CMK (cell line): Measurements from ENCODE around the gene PRM2.

Source experiments
- DNase-seq: peaks from one replicate; pipeline ENCODE4 v3.0.0-alpha.2; 2010; ENCODE audit warnings: low read depth

PRM2 gene

DNA sequence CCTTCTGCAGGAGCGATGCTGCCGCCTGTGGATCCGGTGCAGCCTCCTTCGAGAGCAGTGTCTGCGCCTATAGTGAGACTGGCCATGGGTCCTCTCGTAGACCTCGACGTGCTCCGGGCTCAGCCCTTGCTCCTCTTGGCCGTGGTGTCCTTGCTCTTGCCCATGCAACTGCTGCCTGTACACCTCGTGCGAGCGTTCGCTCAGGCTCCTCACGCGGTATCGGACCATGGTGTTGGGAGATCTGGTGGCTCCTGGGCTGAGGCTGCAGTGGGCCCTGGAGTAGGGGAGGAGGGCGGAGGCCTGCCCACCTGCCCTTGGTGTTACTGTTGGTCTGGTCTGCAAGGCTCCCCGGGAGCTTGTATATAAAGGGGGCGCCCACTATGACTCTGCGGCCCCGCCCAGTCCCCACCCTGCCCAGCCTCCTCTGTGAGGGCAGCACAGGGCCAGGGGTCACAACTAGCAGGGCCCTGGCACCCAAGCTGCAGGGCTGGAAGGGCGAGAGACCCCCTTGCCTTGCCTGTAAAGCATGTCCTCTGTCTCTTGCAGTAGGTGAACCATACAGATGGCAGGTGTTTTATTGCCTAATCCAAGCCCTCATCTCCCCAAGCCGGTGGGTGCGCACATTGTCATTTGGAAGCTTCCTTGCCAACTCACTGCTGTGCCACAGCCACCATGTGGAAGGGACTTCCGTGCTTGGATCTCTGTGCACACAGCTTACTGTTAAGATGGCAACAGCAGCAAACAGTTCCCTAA lies at the start of gene PRM2:
Gene PRM2 (minus strand): TSS at position 338 of the 753 bp plus-strand sequence. CDS start 110 bp downstream, at position 228.
- no peak for DNase-seq

- DNase-seq, result no peak
These were observed 49.3 kb upstream of the PRM2 start for GRCh38 chr16:11325404-11326083.

DNA sequence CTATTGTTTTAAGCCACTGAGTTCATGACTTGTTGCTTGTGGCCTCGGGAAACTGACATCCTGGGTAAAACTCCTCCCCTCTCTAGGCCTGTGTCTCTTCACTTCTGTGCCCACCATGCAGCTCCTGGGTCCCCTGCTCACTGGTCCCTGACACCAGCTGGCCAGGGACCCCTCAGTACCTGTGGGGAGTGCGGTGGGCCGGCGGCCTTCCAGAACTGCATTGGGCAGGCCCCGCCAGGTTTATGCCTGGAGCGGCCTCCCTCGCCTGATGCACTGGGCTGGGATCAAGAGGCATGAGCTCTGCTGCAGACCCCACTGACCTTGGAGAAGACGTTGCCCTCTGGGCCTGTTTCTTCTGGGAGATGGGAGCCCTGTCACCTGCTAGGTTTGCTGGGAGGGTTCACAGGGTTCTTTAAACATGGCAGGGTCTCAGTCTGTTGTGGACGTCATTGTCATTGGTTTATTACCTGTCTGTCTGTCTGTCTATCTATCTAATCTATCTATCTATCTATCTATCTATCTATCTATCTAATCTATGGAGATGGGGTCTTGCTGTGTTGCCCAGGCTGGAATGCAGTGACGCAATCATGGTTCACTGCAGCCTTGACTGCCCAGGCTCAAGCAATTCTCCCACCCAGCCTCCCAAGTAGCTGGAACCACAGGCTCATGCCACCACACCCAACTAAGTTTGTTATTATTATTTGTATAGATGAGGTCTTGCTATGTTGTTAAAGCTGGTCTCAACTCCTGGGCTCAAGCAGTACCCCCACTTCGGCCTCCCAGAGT lies 47.5 kb upstream of the PRM2 start:
- no peak for DNase-seq

DNA sequence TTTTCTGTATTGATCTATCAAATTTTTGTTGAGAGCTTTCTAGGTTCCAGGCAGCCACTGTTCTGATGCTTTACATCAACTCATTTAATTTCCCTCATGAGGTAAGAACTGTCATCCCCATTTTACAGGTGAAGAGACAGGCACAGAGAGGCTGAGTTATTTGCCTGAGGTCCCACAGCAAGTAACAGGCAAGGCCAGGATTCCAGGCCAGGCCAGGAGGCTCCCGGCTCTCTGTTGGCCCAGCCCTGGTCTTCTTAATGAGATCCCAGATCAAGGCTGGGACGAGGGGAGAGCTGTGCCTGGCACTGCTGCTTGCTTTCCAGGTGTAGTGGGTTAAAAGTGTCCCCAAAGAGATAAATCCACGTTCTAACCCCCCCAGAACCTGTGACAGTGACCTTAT lies 46.5 kb upstream of the PRM2 start:
- no peak for DNase-seq

GRCh38 chr16:11321662-11322061 lies 45.4 kb upstream of the PRM2 start:
- DNase-seq, result no peak

- no peak for DNase-seq
These were observed 43.9 kb upstream of the PRM2 start for GRCh38 chr16:11320170-11320569.

DNA sequence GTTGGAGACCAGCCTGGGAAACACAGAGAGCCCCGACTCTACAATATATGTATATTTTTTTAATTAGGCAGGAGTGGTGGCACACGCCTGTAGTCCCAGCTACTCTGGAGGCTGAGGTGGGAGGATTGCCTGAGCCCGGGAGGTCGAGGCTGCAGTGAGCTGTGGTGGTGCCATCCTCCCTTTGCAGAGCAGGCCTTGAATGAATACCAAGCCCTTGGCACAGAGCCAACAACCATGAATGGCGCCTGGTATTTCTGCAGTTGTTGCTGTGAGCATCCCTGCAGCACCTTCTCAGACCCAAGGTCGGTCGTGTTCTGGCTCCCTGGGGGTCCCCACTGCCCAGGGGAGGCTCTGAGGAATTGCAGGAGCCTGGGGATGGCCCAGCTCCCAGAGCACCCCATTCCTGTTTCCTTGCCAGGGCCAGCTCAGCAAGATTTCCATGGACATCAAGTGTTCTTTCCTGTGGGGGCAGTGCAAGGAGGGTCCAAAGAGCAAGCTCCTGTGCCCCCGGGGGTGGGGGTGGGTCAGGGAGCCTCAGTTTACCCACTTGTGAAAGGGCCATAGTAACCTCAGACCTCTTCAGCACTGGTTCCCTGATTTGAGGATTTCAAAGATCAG lies 43.4 kb upstream of the PRM2 start:
- DNase-seq, result no peak

DNA sequence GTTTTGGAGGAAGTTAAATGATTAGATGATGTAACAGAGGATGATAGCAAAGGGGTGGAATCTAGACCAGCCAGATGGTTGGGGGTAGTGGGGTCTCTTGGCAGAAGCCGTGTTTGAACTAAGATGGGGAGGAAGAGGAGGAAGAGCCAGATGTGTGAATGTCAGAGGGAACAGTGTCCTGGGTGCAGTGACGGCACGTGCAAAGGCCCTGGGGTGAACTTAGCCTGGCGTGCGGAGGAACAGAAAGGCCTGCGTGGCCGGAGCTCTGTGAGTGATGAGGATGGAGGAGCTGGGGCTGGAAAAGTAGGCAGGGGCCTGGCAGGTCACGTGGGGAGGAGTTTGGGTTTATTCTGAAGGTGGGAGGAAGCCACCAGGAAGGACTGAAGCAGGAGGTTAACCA lies 42.5 kb upstream of the PRM2 start:
- no peak for DNase-seq

DNA sequence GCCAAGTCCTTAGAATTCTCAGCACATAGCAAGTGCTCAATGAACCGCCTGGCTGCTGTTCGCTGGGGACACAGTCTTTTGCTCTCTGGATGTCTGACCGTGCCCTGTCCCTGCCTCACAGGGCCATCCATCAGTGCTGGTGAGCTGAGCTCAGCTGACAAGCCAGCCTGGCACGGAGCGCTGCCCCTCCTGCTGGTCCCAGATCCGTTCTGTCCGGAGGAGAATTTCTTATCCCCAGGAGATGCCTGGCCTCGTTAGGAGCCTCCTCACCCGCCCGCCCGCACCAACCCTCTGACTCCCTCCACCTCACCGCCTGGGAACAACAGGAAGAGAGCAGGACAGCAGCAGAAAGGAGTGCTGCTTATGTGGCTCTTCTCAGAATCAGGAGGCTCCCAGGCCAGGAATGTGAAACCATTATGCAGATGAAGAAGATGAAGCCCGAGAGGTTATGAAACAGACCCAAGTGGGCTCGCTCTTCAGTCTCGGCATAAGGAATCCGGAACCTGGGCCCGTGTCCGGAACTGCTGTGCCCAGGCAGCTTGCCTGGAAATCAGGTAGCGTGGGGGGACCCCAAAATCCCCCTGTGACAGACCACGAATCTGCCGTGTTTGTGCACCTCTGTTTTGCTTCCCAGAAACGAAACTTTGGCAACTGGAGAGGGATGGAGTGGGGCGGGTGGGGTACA lies 40.2 kb upstream of the PRM2 start:
- DNase-seq, result no peak

DNA sequence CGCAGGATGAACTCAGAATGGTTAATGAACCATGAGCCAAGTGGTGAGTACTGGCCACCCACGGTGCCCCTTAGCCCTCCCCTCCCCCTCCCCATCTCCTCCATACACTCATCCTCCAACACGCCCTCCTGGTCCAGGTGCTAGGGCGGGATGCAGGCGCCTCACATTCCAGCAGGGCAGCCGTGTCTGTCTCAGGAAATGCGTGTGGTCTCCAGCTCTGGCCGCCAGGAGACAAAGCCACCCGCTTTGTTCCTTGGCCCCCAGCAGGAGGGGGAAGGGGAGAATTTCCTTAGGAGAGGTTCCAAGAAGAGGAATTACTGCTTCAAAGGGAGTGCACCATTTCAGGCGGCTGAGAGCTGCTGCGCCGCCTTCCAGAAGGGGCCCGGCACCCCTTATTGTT lies 39.2 kb upstream of the PRM2 start:
- DNase-seq, result no peak

GRCh38 chr16:11314309-11314894 lies 38.1 kb upstream of the PRM2 start:
- no peak for DNase-seq

- no peak for DNase-seq
These were observed 37.4 kb upstream of the PRM2 start for GRCh38 chr16:11313493-11314308.

GRCh38 chr16:11312718-11313492 lies 36.6 kb upstream of the PRM2 start:
- DNase-seq, result no peak

DNA sequence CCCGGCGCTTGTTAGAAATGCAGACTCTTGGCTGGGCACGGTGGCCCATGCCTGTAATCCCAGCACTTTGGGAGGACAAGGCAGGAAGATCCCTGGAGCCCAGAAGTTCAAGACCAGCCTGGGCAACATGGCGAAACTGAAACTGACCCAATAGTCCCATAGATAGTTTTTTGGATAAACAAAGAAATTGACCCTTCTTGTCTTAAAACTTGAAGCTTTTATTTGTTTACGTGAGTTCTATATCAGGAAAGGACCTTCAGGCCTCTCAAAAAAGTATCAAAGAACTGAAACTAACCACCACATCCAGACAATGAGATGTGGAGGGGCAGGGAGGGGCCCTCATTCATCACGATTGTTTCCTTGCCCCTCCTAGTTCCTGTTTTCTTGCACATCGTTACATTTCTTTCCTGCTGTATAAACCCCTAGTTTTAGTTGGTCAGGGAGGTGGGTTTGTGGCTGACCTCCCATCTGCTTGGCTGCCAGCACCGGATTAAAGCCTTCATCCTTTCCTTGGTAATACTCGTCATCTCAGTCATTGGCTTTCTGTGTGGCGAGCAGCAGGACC lies 34.8 kb upstream of the PRM2 start:
- no peak for DNase-seq

DNA sequence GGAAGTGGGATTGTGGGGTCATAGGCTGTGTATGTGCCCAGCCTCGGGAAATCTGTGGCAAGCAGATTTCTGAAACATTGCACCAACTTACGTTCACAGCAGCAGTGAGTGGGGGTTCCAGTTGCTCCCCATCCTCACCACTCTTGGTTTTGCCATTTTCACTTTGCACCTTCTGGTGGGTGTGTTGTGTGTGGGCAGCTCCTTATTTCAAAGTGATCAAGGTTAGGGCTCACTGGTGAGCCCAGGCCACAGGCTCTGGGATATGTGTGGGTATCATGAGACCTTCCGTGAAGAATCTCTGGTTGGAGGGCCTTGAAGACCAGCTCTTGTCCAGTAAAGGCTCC lies 34.3 kb upstream of the PRM2 start:
- no peak for DNase-seq

GRCh38 chr16:11309895-11310633 lies 33.8 kb upstream of the PRM2 start:
- DNase-seq, result no peak

GRCh38 chr16:11308493-11309283 lies 32.4 kb upstream of the PRM2 start:
- DNase-seq, result no peak
